Glutamatergic neuron (in vitro differentiated cells): ENCODE measurements around the gene DCP2. TPM values are rescaled to one million over a fixed set of nuclear protein-coding genes. Genes with fewer than 3 reads are reported as not detected.
A peak's percentile ranks its signal among the peaks of the same experiment; 100 is the strongest.

Experiments
- DNase-seq: peaks from one replicate; pipeline ENCODE4 v3.0.0; 2022
- H3K27ac Mint-ChIP-seq: one replicate; pipeline ENCODE4 v1.8.0; 2020; ENCODE audit warnings: mild to moderate bottlenecking, mixed read lengths, inconsistent platforms; ENCODE audit not compliant: unreplicated experiment
- H3K27me3 Mint-ChIP-seq: one replicate; pipeline ENCODE4 v1.8.0; 2020; ENCODE audit warnings: mild to moderate bottlenecking, moderate library complexity, mixed read lengths, inconsistent platforms; ENCODE audit not compliant: unreplicated experiment
- H3K36me3 Mint-ChIP-seq: one replicate; pipeline ENCODE4 v1.8.0; 2020; ENCODE audit warnings: mild to moderate bottlenecking, mixed read lengths, inconsistent platforms; ENCODE audit not compliant: unreplicated experiment
- H3K4me1 Mint-ChIP-seq: one replicate; pipeline ENCODE4 v1.8.0; 2020; ENCODE audit warnings: mild to moderate bottlenecking, low read depth, mixed read lengths, inconsistent platforms; ENCODE audit not compliant: unreplicated experiment
- H3K4me3 Mint-ChIP-seq: one replicate; pipeline ENCODE4 v1.8.0; 2020; ENCODE audit warnings: mild to moderate bottlenecking, mixed read lengths, inconsistent platforms; ENCODE audit not compliant: unreplicated experiment
- H3K9me3 Mint-ChIP-seq: one replicate; pipeline ENCODE4 v1.8.0; 2020; ENCODE audit warnings: mild to moderate bottlenecking, moderate library complexity, mixed read lengths, inconsistent platforms; ENCODE audit not compliant: unreplicated experiment
- total RNA-seq: library from RNA; stranded (reverse); fragmentation: NEBNext Ultra II Directional; extraction: Animal tissue kit (Norgen Biotek cat#: 25700); gene quantifications from one replicate; pipeline ENCODE4 v1.2.1, GENCODE V29; 2021; ENCODE audit not compliant: unreplicated experiment
- TF ChIP-seq, protein P1 (sequence below): fragments of 200-600 bp; sonication (generic); IDR thresholded peaks from one replicate; pipeline ENCODE4 v1.5.0; 2021; ENCODE audit not compliant: partially characterized antibody, unreplicated experiment

Gene DCP2
- total RNA-seq, 1 donor from 2014 or later = 117 TPM

GRCh38 chr5:113025596-113025995, 49.0 kb downstream of the DCP2 start:
- H3K4me1 Mint-ChIP-seq = peaks cover 14% of the 10 kb centered on the region
- H3K9me3 Mint-ChIP-seq = peaks cover 12% of the 10 kb centered on the region
- H3K36me3 Mint-ChIP-seq = peaks cover 4% of the 10 kb centered on the region
- TF ChIP-seq, protein P1, sequence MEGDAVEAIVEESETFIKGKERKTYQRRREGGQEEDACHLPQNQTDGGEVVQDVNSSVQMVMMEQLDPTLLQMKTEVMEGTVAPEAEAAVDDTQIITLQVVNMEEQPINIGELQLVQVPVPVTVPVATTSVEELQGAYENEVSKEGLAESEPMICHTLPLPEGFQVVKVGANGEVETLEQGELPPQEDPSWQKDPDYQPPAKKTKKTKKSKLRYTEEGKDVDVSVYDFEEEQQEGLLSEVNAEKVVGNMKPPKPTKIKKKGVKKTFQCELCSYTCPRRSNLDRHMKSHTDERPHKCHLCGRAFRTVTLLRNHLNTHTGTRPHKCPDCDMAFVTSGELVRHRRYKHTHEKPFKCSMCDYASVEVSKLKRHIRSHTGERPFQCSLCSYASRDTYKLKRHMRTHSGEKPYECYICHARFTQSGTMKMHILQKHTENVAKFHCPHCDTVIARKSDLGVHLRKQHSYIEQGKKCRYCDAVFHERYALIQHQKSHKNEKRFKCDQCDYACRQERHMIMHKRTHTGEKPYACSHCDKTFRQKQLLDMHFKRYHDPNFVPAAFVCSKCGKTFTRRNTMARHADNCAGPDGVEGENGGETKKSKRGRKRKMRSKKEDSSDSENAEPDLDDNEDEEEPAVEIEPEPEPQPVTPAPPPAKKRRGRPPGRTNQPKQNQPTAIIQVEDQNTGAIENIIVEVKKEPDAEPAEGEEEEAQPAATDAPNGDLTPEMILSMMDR = no peak
- peak overlapping the region; percentile 39 for H3K27ac Mint-ChIP-seq
- peaks cover 12% of the 10 kb centered on the region for H3K27me3 Mint-ChIP-seq
- no peak overlapping the region for H3K4me3 Mint-ChIP-seq
- no peak for DNase-seq

DNA sequence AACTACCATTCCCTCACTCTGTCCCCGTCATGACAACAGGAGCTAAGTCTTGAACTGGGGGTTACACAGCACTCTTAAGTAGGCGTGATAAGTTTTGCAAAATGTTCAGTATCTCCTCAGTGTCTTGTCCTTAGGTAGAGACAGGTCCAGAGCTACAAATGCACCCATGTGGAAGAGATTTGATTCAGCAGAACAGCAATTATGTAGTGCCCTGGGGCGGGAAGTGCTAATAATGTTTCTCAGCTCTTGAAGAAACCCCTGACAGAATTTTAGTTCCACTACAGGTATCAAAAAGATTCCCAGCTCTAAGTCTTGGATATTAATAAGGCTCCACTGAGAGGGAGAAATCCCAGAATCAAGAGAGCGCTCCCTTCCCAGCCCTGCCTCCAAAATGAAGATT, 49.6 kb downstream of the DCP2 start:
- Mint-ChIP-seq H3K27ac (peak overlapping the region; percentile 39), H3K9me3 (peaks cover 12% of the 10 kb centered on the region), H3K4me3 (no peak overlapping the region), H3K27me3 (peaks cover 16% of the 10 kb centered on the region), H3K4me1 (peaks cover 16% of the 10 kb centered on the region), H3K36me3 (peaks cover 4% of the 10 kb centered on the region)
- no peak for DNase-seq
- TF ChIP-seq, protein P1 = no peak

DNA sequence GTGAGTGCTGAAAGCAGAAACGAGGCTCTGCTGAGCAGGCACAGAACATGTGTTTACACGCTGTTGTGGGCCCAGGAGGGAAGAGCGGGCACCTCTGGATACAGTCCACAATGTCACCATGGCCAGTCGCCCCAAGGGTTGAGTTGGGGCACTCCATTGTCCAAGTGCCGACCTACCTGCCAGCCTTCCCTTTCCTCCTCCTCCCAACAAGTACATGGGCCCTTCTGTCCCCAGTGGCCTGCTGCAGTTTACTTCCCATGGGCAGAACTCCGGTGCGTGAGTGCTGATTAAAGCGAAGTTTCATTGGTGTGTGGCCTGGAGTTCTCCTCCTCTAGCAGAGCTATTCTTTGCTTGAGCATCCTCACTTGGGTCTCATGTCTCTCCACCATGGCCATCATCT, 50.4 kb downstream of the DCP2 start:
- peaks cover 16% of the 10 kb centered on the region for H3K4me1 Mint-ChIP-seq
- no peak overlapping the region for H3K27ac Mint-ChIP-seq
- H3K9me3 Mint-ChIP-seq = peaks cover 12% of the 10 kb centered on the region
- no peak overlapping the region for H3K4me3 Mint-ChIP-seq
- TF ChIP-seq, protein P1 = no peak
- peaks cover 16% of the 10 kb centered on the region for H3K27me3 Mint-ChIP-seq
- peaks cover 4% of the 10 kb centered on the region for H3K36me3 Mint-ChIP-seq
- DNase-seq = no peak

DNA sequence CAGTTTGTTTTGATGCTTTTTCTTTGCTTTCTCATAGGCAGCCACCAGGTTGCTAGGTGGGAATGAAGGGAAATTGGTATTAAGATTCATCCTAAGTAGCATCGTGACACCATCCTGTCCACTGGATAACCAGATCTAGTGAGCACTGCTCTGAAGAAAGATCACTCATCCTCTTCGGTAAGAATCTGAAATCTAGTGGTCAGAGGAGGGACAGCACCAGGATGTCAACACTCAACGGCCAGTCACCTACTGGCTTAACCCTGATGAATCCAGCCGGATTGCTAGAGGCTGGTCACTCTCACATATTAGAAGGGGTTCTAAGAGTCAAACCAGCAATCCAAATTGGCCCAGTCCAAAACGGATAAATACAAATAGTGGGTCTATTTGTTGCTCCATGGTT, 50.8 kb downstream of the DCP2 start:
- Mint-ChIP-seq H3K36me3 (peaks cover 4% of the 10 kb centered on the region), H3K9me3 (peaks cover 12% of the 10 kb centered on the region), H3K27ac (no peak overlapping the region), H3K4me3 (no peak overlapping the region), H3K4me1 (peaks cover 16% of the 10 kb centered on the region), H3K27me3 (peaks cover 16% of the 10 kb centered on the region)
- TF ChIP-seq, protein P1 = no peak
- no peak for DNase-seq

GRCh38 chr5:113029614-113030013, 53.0 kb downstream of the DCP2 start:
- no peak for DNase-seq
- Mint-ChIP-seq H3K27me3 (peaks cover 12% of the 10 kb centered on the region), H3K9me3 (peaks cover 15% of the 10 kb centered on the region), H3K27ac (peak overlapping the region; percentile 12), H3K4me3 (no peak overlapping the region), H3K36me3 (peaks cover 4% of the 10 kb centered on the region), H3K4me1 (peaks cover 16% of the 10 kb centered on the region)
- TF ChIP-seq, protein P1 = no peak
